Renal cortex interstitium (tissue), 15 donors: ENCODE data around the gene ASPSCR1. TPM values are rescaled to one million over a fixed set of nuclear protein-coding genes. Genes with fewer than 3 reads are reported as not detected.

Experiments used
- DNase-seq, 11 donors: peaks; one replicate each; pipeline ENCODE4 v3.0.0-alpha.2; 2013; ENCODE audit warnings: low read depth in 9 of 11, low spot score in 4 of 11; ENCODE audit errors: extremely low read depth in 1 of 11
- long read RNA-seq, 16 experiments: transcript quantifications; one replicate each; lab custom pipeline, GENCODE V29; 2026
- polyA plus RNA-seq, 3 donors: library from polyadenylated mRNA; unstranded; fragments of 120-200 nt; gene quantifications; one replicate each; pipeline ENCODE4 v1.2.1, GENCODE V29; 2013; ENCODE audit not compliant: insufficient read length in 3 of 3

Gene ASPSCR1, protein sequence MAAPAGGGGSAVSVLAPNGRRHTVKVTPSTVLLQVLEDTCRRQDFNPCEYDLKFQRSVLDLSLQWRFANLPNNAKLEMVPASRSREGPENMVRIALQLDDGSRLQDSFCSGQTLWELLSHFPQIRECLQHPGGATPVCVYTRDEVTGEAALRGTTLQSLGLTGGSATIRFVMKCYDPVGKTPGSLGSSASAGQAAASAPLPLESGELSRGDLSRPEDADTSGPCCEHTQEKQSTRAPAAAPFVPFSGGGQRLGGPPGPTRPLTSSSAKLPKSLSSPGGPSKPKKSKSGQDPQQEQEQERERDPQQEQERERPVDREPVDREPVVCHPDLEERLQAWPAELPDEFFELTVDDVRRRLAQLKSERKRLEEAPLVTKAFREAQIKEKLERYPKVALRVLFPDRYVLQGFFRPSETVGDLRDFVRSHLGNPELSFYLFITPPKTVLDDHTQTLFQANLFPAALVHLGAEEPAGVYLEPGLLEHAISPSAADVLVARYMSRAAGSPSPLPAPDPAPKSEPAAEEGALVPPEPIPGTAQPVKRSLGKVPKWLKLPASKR
- polyA plus RNA-seq, result 10 to 100 TPM; 20.1 to 39.0 (median 35.2) TPM
- long read RNA-seq, donor 1, partial matches to known transcripts, result 0 of 3 reads
- long read RNA-seq, donor 1, other reads (novel, unspliced or antisense), result 0 of 3 reads
- long read RNA-seq, donor 2, transcript ASPSCR1-202 (16 exons, 1,843 nt), result major isoform, 6 of 160 reads
- long read RNA-seq, donor 2, partial matches to known transcripts, result 140 of 160 reads
- long read RNA-seq, donor 2, other reads (novel, unspliced or antisense), result 12 of 160 reads
- long read RNA-seq, donor 3, transcript ASPSCR1-202 (16 exons, 1,843 nt), result major isoform, 12 of 17 reads
- long read RNA-seq, donor 3, partial matches to known transcripts, result 0 of 17 reads
- long read RNA-seq, donor 3, other reads (novel, unspliced or antisense), result 0 of 17 reads
- long read RNA-seq, donor 4, transcript ASPSCR1-202 (16 exons, 1,843 nt), result major isoform, 8 of 14 reads
- long read RNA-seq, donor 4, transcript ASPSCR1-217 (2 exons, 3,976 nt), result minor isoform, 5 of 14 reads
- long read RNA-seq, donor 4, partial matches to known transcripts, result 0 of 14 reads
- long read RNA-seq, donor 4, other reads (novel, unspliced or antisense), result 0 of 14 reads
- long read RNA-seq, donor 5, result 0 reads
- long read RNA-seq, donor 6, full-length matches to known transcripts, result 17 of 17 reads
- long read RNA-seq, donor 6, partial matches to known transcripts, result 0 of 17 reads
- long read RNA-seq, donor 6, other reads (novel, unspliced or antisense), result 0 of 17 reads
- long read RNA-seq, donor 7, transcript ASPSCR1-202 (16 exons, 1,843 nt), result major isoform, 5 of 125 reads
- long read RNA-seq, donor 7, partial matches to known transcripts, result 68 of 125 reads
- long read RNA-seq, donor 7, other reads (novel, unspliced or antisense), result 49 of 125 reads
- long read RNA-seq, donor 8, result 0 reads
- long read RNA-seq, donor 9, transcript ASPSCR1-202 (16 exons, 1,843 nt), result major isoform, 9 of 13 reads
- long read RNA-seq, donor 9, partial matches to known transcripts, result 0 of 13 reads
- long read RNA-seq, donor 9, other reads (novel, unspliced or antisense), result 0 of 13 reads
- long read RNA-seq, donor 10, transcript ASPSCR1-202 (16 exons, 1,843 nt), result major isoform, 10 of 11 reads
- long read RNA-seq, donor 10, partial matches to known transcripts, result 0 of 11 reads
- long read RNA-seq, donor 10, other reads (novel, unspliced or antisense), result 0 of 11 reads
- long read RNA-seq, donor 11, full-length matches to known transcripts, result 12 of 12 reads
- long read RNA-seq, donor 11, partial matches to known transcripts, result 0 of 12 reads
- long read RNA-seq, donor 11, other reads (novel, unspliced or antisense), result 0 of 12 reads
- long read RNA-seq, donor 12, partial matches to known transcripts, result 0 of 5 reads
- long read RNA-seq, donor 12, other reads (novel, unspliced or antisense), result 0 of 5 reads
- long read RNA-seq, donor 13, result 0 reads
- long read RNA-seq, donor 14, full-length matches to known transcripts, result 10 of 10 reads
- long read RNA-seq, donor 14, partial matches to known transcripts, result 0 of 10 reads
- long read RNA-seq, donor 14, other reads (novel, unspliced or antisense), result 0 of 10 reads
- long read RNA-seq, donor 15, partial matches to known transcripts, result 0 of 5 reads
- long read RNA-seq, donor 15, other reads (novel, unspliced or antisense), result 0 of 5 reads
- long read RNA-seq, donor 16, transcript ASPSCR1-202 (16 exons, 1,843 nt), result major isoform, 17 of 27 reads
- long read RNA-seq, donor 16, transcript ASPSCR1-217 (2 exons, 3,976 nt), result minor isoform, 7 of 27 reads
- long read RNA-seq, donor 16, partial matches to known transcripts, result 0 of 27 reads
- long read RNA-seq, donor 16, other reads (novel, unspliced or antisense), result 0 of 27 reads

DNA sequence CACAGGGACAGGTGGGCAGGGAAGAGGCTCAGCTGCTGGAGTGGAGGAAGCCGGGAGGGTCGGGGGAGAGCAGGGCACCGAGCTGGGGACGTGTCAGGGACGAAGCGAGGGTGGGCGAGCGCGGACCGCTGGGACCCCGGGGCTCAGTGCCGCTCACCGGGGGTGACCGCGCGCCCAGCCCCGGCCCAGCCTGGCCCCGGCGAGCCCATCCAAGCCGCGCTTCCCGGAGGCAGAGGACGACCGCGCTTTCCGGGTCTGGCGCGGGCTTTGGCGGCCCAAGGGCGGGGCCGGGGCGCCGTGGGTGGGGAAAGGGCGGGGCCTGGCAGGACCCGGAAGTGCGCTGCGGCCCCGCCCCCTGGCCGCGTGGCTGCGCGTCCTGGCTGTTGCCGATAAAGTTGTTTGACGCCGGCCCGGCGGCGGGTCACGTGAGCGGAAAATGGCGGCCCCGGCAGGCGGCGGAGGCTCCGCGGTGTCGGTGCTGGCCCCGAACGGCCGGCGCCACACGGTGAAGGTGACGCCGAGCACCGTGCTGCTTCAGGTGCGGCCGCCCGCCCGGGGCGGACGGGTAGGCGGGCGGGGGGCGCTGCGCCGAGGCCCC is at the start of gene ASPSCR1:
Gene ASPSCR1 (plus strand): TSS at position 419 of the 598 bp plus-strand sequence. CDS start 18 bp downstream, at position 437.
- DNase-seq, result peak in 10 of 11 donors; percentile 75 to 88 (median 84)

DNA sequence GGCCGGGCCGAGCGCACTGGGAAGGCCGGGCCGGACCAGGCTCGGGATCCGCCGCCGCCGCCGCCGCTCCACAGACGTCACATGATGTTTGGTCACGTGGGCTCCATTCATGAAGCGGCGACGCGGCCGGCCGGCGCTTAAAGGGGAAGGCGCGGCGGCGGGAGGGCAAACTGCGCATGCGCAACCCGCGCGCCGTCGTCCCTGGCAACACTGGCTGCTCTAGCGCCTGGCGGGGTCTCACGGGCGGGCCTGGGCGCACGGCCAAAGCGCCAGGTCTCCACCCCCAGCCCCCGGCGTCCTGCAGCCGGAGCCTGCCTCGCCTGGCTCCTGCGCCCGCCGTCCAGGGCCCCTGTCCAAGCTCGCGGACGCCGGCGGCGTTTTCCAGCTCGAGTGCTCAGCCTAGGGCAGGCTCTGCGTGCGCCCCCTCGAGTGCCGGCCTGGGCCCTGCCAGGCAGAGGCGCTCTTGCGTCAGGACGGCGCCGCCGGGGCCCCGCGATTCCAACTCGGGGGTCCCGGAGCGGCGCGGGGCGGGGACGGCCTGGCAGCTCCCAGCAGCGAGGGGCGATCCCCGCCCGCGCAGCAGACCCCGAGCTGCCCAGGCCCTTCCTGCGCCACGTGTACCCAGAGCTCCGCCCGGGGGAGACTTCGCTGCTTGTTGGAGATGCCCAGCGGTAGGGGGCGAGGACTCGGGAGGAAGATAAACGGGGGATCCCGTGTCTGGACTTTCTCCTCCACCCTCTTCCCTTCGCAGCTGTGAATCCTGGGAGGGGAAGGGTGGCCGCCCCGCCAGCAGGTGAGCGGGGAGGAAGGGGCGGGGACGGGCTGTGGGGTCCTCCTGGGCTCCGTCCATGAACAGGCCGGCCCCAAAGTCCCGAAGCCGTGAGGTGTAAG is 49.5 kb upstream of the ASPSCR1 start, which contains the start of gene MAFG:
Gene MAFG (minus strand): TSS at position 83 of the 891 bp plus-strand sequence. CDS start 4,550 bp downstream, outside the sequence.
- peak; percentile 84 to 97 (median 95) for DNase-seq

DNA sequence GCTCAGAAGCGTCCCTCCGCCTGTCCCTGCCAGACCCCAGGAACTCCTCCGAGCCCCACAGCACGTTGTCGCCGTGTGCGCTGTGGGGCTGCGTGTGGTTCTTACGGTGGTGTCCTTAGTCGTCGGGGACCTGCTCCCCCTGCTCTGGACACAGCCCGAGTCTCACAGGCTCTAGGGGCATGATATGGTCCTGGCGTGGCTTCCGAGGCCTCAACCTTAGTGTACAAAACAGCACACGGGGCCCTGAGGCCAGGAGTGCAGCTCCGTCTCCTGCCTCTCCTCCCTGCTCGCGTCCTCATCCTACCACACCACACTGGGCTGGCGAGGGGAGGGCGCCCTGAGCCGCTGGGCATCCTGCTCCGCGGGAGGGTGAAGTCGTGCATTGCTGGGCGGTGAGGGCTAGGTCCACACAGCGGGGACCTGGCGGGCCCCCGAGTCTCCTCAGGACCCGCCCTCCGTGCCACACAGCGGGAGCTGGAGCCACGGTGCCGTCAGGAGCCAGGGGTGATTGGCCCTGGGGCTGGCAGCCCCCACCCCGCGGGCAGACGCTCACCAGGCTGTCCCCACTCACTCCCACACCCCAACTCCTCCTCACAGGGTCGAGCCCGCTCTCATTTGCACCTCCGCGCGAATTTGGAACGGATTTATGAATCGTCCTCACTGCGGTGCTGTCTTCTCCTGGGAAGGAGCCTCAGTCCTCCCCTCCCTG is 48.7 kb upstream of the ASPSCR1 start:
- no peak for DNase-seq

DNA sequence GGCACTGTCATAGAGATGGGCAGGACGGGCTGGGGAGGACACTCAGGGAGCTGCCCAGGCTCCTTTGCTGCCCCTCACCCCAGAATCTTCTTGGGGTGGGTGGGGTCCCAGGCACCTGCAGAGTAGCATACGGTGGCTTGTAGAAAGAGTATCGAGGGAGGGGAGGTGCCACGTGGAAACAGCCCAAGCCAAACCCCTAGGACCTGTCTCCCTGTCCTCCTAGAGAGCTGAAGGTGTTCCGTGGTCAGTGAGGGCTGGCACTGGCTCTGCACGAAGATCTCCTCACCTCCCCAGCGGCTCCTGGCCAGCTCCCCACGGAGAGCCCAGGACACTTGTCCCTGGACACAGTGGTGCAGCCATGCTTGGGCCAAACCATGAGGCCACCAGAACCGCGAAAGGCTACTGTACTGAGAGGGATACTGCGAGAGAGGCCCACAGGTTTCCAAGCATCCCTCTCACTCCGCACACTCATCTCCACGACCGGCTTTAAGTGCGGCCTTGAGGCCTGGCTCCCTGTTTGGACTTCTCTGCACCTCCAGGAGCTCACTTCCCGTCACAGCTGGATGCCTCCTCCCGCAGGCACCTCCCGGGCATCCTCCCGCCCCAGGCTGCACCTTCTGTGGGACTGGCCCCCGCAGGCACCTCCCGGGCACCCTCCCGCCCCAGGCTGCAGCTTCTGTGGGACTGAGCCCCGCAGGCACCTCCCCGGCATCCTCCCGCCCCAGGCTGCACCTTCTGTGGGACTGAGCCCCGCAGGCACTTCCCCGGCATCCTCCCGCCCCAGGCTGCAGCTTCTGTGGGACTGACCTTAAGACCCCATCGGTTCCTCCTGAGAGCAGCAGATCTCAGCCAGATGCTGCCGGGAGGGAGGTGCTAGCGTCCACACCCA is 47.9 kb upstream of the ASPSCR1 start:
- DNase-seq, result no peak

DNA sequence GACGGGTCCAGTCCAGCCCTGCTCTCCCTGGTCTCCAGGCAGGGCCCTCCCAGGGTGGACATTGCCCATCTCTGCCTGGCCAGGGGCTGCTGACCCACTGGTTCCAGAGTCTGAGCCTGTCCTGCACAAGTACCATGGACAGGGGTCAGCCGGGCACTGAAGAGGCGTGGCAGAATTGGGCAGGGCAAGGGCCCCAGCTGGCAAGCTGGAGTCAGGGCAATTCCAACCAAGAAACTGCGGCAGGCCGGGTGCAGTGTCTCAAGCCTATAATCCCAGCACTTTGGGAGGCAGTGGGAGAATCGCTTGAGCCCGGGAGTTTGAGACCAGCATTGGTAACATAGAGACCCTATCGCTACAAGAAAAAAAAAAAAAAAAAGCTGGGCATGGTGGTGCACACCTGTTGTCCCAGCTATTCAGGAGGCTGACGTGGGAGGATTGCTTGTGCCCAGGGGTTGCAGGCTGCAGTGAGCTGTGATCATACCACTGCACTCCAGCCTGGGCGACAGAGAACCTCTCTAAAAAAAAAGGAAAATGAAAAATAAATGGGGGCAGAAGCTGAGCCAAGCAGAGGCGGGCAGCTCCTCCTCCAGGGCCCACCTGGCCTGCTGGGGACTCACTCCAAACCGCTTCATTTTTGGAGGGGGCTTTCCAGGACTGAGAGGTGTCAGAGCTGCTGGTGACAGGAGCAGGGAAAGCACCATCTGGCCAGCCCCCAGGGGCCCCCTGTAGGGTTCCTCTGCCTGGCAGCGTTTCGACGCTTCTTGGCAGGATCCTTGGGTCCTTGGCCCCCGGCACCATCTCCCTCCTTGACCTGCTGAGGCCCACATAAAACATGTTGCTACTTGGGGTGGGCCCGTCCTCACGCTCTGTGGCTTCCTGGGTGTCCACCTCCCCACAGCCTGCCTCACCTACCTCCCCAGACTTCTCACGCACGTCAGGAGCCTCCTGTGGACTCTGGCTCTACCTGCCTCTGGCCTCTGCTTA is 47.0 kb upstream of the ASPSCR1 start:
- no peak for DNase-seq

DNA sequence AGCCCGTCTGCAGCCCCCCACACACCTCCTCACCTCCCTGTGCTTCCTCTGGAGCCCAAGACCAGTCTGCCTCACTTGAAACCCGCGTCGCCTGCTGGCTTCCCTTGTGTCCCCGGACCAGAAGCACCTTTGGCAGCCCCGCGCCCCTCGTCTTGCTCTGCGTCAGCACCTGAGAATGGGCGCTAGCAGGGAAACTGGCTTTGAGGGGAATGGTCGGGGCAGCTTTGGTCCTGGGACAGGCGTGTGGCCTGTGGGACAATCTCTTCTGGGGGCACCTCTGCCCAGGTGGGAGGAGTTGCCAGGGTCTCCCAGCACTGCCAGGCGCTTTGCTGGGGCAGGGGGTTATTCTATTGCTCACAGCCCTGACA is 46.3 kb upstream of the ASPSCR1 start:
- DNase-seq, result no peak

DNA sequence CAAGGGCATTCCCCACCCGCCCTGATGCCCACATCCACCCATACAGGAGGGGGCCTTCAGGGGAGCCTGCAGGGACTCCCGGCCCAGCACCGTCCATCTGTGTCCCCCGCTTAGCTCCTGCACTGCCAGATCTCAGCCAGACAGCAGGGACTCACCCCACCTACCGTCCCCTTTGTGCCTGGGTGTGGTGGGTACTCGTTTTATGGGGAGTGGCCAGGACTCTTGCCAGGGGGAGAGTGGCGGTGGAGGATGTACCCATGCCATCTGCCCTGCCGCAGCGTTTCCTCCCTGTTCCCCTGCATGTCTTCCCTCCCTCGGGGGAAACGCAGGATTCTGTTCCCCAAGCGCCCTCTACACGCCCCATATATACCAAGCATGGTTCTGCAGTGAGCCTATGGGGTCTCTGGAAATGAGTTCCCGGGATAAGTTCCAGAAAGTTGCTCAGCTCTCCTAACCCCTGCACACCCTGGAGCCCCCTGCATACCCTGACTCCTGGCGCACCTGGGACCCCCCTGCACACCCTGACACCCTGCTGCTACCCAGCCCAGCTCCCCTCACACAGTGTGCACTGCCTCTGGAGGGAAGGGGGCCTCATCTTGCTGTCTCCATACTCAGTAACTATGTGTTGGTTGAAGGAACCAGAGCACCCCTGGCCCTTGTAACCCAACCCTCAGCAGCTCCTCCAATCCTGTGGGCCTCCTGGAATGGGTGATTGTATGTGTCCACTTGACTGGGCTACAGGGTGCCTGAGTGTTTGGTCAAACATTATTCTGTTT is 45.7 kb upstream of the ASPSCR1 start:
- no peak for DNase-seq

DNA sequence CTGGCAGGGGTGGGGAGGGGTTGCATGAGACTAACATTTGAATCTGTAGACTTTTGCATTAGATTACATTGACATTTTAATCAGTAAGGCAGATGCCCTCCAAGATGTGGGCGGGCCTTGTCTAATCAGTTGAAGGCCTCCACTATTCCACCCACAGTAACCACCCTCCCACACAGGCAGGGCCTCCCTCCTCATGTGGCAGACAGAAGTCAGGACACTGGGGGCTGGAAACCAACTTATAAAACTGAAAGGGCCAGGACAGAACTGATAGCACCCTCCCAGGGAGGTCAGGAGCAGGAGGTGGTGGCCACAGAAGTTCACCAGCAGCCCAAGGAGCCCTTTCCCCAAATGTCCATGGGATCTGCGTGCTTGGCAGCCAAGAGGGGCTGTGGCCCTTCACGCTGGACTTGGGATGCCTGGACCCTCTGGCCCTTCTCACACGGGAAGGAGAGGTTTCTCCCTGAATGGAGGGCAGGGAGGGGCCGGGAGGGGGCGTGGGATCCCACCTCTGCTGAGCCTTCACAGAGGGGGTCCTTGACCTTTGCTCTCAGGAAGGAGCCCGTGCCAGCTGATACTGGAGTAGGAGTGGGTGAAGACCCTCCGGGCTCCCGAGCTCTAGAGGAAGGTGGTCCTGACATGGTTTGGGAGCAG is 45.0 kb upstream of the ASPSCR1 start:
- DNase-seq, result no peak

DNA sequence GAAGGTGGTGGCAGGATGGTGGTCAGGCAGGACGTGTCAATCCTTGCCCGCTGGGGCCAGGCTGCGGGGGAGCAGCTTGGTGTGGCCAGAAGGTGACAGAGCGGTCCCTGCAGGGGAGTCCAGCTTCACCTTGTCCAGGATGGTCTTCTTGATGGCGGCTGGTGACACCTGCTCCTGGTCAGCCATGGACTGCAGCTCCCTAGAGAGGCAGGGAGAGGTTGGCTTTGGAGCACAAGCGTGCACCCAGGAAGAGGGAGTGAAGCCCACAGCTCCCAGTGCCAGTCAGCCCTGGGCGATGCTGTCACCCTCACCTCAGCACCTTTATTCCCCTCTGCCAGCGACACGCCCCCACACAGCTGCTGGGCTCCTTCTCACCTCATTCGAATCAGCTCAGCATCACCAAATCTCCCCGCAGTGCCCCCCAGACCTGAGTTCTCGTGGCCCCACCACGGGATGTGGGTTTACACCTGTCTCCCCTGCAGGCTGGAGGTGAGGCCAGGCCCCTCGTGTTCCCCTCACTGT is 44.2 kb upstream of the ASPSCR1 start:
- no peak for DNase-seq

DNA sequence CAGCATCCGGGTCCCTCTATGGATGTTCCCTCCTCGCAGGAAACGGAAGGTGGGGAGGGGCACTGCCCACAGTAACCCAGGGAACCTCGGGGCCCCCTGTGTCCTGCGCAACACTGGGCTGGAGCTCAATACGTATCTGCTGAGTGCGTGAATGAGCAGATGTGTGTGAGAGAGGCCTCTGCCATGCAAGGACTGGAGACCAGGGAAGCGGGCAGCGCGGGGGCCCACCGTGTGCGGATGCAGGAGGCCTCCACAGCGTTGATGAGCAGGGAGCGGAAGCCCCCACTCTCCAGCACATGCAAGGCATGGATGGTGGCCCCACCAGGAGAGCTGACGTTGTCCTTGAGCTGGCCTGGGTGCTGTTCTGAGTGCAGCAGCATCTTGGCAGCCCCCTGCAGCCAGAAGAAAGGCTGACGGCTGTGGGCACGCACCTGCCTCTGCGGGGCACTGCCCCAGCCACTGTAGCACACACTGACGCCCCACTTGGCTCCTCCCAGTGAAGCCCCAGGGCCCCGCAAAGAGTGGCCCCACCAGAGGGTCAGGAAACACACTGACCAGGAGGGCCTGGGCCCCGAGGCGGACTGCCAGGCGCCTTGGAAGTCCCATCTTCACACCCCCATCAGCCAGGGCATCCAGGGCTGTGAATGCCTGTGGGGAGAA is 43.2 kb upstream of the ASPSCR1 start:
- DNase-seq, result no peak
